Adrenal gland (tissue), 5 donors: Measurements from ENCODE around the gene ZNF385A.

ENCODE experiments used
- CTCF ChIP-seq, 6 experiments: fragments of 450-650 bp in 4 of 6; fragments of 200-600 bp in 2 of 6; sonication (generic) in 1 of 6; IDR thresholded peaks; 1 replicate in 5 of 6; 2 replicates in 1 of 6; pipeline versions ENCODE4 v1.5.1 to v1.8.0; 2016 to 2021; ENCODE audit warnings: antibody characterized with exemption in 6 of 6, mild to moderate bottlenecking in 2 of 6, moderate library complexity in 1 of 6
- POLR2A ChIP-seq, 2 donors: fragments of 450-650 bp; IDR thresholded peaks; one replicate each; pipeline ENCODE4 v1.6.1; 2017; ENCODE audit warnings: antibody characterized with exemption in 2 of 2, mild to moderate bottlenecking in 2 of 2, moderate library complexity in 1 of 2
- donor health status: DM: no; HTN: no; CAD: no.

GRCh38 chr12:54349036-54349435, 35.5 kb downstream of the ZNF385A start:
- TF ChIP-seq CTCF (IDR thresholded peaks at IDR 0.05), result no peak
- no peak for TF ChIP-seq POLR2A (IDR thresholded peaks at IDR 0.05)
